Measurements from ENCODE around the gene TUNAR.

DNA sequence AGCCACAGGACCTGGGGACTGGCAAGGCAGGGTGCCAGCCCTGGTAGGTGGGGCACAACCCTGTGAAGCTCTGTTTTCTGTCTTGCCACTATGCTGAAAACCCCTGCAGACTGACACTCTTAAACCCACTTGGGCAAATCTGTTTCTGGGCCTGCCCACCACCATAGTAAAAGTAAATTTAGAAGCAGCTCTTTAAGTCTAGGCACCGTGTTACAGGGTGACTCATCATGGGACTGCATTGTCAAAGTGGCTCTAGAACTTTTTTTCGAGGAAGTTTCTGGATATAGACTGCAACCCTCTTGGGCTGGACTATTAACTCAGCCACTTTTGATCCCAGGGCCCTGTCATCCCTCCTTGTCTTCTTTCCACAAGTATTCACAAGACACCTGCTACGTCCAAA lies 7.7 kb downstream of the TUNAR start:
- TF ChIP-seq EP300 (IDR thresholded peaks at IDR 0.05; ENCODE audit: borderline replicate concordance), result no peak
- no peak for TF ChIP-seq EGR1 (IDR thresholded peaks at IDR 0.05)
- TF ChIP-seq, protein P1, sequence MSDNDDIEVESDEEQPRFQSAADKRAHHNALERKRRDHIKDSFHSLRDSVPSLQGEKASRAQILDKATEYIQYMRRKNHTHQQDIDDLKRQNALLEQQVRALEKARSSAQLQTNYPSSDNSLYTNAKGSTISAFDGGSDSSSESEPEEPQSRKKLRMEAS (IDR thresholded peaks at IDR 0.05), result no peak
- no peak for TF ChIP-seq RAD21 (IDR thresholded peaks at IDR 0.05; ENCODE audit: low read depth)
- TF ChIP-seq, protein P2, sequence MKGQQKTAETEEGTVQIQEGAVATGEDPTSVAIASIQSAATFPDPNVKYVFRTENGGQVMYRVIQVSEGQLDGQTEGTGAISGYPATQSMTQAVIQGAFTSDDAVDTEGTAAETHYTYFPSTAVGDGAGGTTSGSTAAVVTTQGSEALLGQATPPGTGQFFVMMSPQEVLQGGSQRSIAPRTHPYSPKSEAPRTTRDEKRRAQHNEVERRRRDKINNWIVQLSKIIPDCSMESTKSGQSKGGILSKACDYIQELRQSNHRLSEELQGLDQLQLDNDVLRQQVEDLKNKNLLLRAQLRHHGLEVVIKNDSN (IDR thresholded peaks at IDR 0.05), result no peak
- no peak for TF ChIP-seq CEBPB (IDR thresholded peaks at IDR 0.05)
- TF ChIP-seq FOXM1 (IDR thresholded peaks at IDR 0.05; ENCODE audit: borderline replicate concordance, low read depth), result no peak
- no peak for TF ChIP-seq TEAD4 (IDR thresholded peaks at IDR 0.05)
- TF ChIP-seq NFIC (IDR thresholded peaks at IDR 0.05), result no peak
- TF ChIP-seq, protein P3, sequence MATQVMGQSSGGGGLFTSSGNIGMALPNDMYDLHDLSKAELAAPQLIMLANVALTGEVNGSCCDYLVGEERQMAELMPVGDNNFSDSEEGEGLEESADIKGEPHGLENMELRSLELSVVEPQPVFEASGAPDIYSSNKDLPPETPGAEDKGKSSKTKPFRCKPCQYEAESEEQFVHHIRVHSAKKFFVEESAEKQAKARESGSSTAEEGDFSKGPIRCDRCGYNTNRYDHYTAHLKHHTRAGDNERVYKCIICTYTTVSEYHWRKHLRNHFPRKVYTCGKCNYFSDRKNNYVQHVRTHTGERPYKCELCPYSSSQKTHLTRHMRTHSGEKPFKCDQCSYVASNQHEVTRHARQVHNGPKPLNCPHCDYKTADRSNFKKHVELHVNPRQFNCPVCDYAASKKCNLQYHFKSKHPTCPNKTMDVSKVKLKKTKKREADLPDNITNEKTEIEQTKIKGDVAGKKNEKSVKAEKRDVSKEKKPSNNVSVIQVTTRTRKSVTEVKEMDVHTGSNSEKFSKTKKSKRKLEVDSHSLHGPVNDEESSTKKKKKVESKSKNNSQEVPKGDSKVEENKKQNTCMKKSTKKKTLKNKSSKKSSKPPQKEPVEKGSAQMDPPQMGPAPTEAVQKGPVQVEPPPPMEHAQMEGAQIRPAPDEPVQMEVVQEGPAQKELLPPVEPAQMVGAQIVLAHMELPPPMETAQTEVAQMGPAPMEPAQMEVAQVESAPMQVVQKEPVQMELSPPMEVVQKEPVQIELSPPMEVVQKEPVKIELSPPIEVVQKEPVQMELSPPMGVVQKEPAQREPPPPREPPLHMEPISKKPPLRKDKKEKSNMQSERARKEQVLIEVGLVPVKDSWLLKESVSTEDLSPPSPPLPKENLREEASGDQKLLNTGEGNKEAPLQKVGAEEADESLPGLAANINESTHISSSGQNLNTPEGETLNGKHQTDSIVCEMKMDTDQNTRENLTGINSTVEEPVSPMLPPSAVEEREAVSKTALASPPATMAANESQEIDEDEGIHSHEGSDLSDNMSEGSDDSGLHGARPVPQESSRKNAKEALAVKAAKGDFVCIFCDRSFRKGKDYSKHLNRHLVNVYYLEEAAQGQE (IDR thresholded peaks at IDR 0.05; ENCODE audit: low read depth), result no peak
- no peak for TF ChIP-seq YY1 (IDR thresholded peaks at IDR 0.05; ENCODE audit: low read depth)
- TF ChIP-seq TAF1 (IDR thresholded peaks at IDR 0.05; ENCODE audit: low read depth), result no peak

Data from Ishikawa (cell line).